GM12878 (cell line): ENCODE data around the gene ATF7IP. TPM values are rescaled to one million over a fixed set of nuclear protein-coding genes. Genes with fewer than 3 reads are reported as not detected.
A peak's percentile ranks its signal among the peaks of the same experiment; 100 is the strongest.

Experiments used
- ATAC-seq: fragments of 200-7000 bp; cut with Tn5 transposase; 3 replicates; pipeline ENCODE4 v1.9.1; 2020; ENCODE audit warnings: mild to moderate bottlenecking, moderate library complexity
- BruUV-seq: library from RNA; stranded (reverse); fragments of 400-500 nt; replicated peaks from 2 replicates; lab custom pipeline; 2021; lab: Mats Ljungman, UMichigan
- CTCF ChIA-PET: fragments of 300-600 bp; sonication (Branson Sonifier 250); formaldehyde crosslinking; extraction: SDS; loops from one replicate; lab custom pipeline; 2021; ENCODE audit warnings: inconsistent platforms; lab: Yijun Ruan, JAX
- POLR2A ChIA-PET: fragments of 350-600 bp; formaldehyde crosslinking; extraction: SDS; loops from one replicate; lab custom pipeline; 2021; ENCODE audit warnings: inconsistent platforms; lab: Charles Lee
- RAD21 ChIA-PET: fragments of 300-600 bp; sonication (Branson Sonifier 250); formaldehyde crosslinking; loops from one replicate; lab custom pipeline; 2023; ENCODE audit warnings: antibody characterized with exemption; ENCODE audit not compliant: unreplicated experiment; lab: Charles Lee
- SMC1A ChIA-PET: fragments of 300-600 bp; sonication (Branson Sonifier 250); formaldehyde crosslinking; loops from one replicate; lab custom pipeline; 2023; ENCODE audit not compliant: unreplicated experiment, uncharacterized antibody; lab: Charles Lee
- DNase-seq: peaks from one replicate; pipeline ENCODE4 v3.0.0-alpha.2; 2011; ENCODE audit warnings: low read depth, low spot score
- FAIRE-seq: peaks from 3 replicates; lab custom pipeline; 2011; peaks lifted over from hg19 to GRCh38; lab: Jason Lieb, UNC
- H2AFZ ChIP-seq: 2 replicates; pipeline ENCODE4 v1.6.0; 2011; ENCODE audit warnings: low read depth, low read length, control low read depth; ENCODE audit not compliant: control insufficient read depth
- H3K27ac ChIP-seq: 2 replicates; pipeline ENCODE4 v1.5.1; 2011; ENCODE audit warnings: control low read depth; ENCODE audit not compliant: control insufficient read depth, insufficient read depth
- H3K27me3 ChIP-seq, 2 experiments: replicated peaks in 1 of 2; 2 replicates each; pipeline versions ENCODE4 v1.6.0 to v1.6.1; 2011; ENCODE audit warnings: low read length in 1 of 2; ENCODE audit not compliant: control insufficient read depth in 2 of 2, insufficient read depth in 2 of 2
- H3K36me3 ChIP-seq, 2 experiments: 2 replicates each; pipeline ENCODE4 v1.5.1; 2011; ENCODE audit warnings: low read length in 1 of 2; ENCODE audit not compliant: control insufficient read depth in 2 of 2, insufficient read depth in 2 of 2
- H3K4me1 ChIP-seq: 2 replicates; pipeline ENCODE4 v1.6.1; 2011; ENCODE audit warnings: mild to moderate bottlenecking, low read length, moderate library complexity, mixed read lengths; ENCODE audit not compliant: control insufficient read depth, insufficient read depth
- H3K4me2 ChIP-seq: 2 replicates; pipeline ENCODE4 v1.6.0; 2011; ENCODE audit warnings: control low read depth; ENCODE audit not compliant: control insufficient read depth, insufficient read depth
- H3K4me3 ChIP-seq: fragments of 200-600 bp; sonication (generic); 2 replicates; pipeline ENCODE4 v1.5.1; 2016
- H3K79me2 ChIP-seq: 2 replicates; pipeline ENCODE4 v1.6.0; 2011; ENCODE audit warnings: low read length; ENCODE audit not compliant: control insufficient read depth, insufficient read depth
- H3K9ac ChIP-seq: 2 replicates; pipeline ENCODE4 v1.8.0; 2011; ENCODE audit warnings: low read length, control low read depth, mixed read lengths; ENCODE audit not compliant: control insufficient read depth, insufficient read depth
- H3K9me3 ChIP-seq: replicated peaks from 3 replicates; pipeline ENCODE4 v1.5.1; 2011; ENCODE audit warnings: mild to moderate bottlenecking, low read length; ENCODE audit not compliant: control insufficient read depth, insufficient read depth
- H4K20me1 ChIP-seq: 2 replicates; pipeline ENCODE4 v1.6.0; 2011; ENCODE audit not compliant: control insufficient read depth, insufficient read depth
- CHD1 ChIP-seq: IDR thresholded peaks from 2 replicates; pipeline ENCODE4 v1.6.1; 2012; ENCODE audit warnings: low read depth, low read length, improper control_type of control experiment
- JUND ChIP-seq: IDR thresholded peaks from 2 replicates; pipeline ENCODE4 v1.6.1; 2012; ENCODE audit warnings: low read depth, mild to moderate bottlenecking, low read length, improper control_type of control experiment, moderate library complexity
- NR2C2 ChIP-seq: IDR thresholded peaks from 2 replicates; pipeline ENCODE4 v1.6.1; 2011; ENCODE audit warnings: borderline replicate concordance, low read depth; ENCODE audit not compliant: control insufficient read depth, insufficient read length
- SUPT20H ChIP-seq: IDR thresholded peaks from 2 replicates; pipeline ENCODE4 v1.6.1; 2011; ENCODE audit warnings: low read depth, mild to moderate bottlenecking, low read length, moderate library complexity, borderline replicate concordance; ENCODE audit not compliant: control insufficient read depth
- YY1 ChIP-seq: IDR thresholded peaks from 2 replicates; pipeline ENCODE4 v1.6.1; 2011; ENCODE audit warnings: low read depth, mild to moderate bottlenecking, low read length
- ZNF207 ChIP-seq: fragments of 450-650 bp; IDR thresholded peaks from 2 replicates; pipeline ENCODE4 v1.6.1; 2014; ENCODE audit warnings: antibody characterized with exemption, mild to moderate bottlenecking, borderline replicate concordance
- in situ Hi-C: fragments of 300-500 bp; cut with MboI; formaldehyde crosslinking; loops from 9 replicates; pipeline ENCODE4 v1.14.3; 2018; ENCODE audit warnings: mixed read lengths
- intact Hi-C: fragments of 100-400 bp; cut with micrococcal nuclease; formaldehyde crosslinking; loops from one replicate; pipeline ENCODE4 v1.14.2; 2022; ENCODE audit not compliant: unreplicated experiment
- polyA plus RNA-seq, 11 experiments: library from polyadenylated mRNA; depleted of rRNA in 4 of 11; unstranded in 6 of 11; stranded (reverse) in 5 of 11; fragments of >200 nt; fragmentation: Nextera tagmentation in 4 of 11; fragmentation: Illumina TruSeq in 1 of 11; extraction: Ambion mirVana in 4 of 11; extraction: Trizol in 1 of 11; gene quantifications; 1 replicate in 1 of 11; 2 replicates in 10 of 11; pipeline versions ENCODE4 v1.2.1 to v1.2.3, GENCODE V29; 2011 to 2016; ENCODE audit warnings: inconsistent platforms in 2 of 11, missing spikeins in 2 of 11, low read depth in 1 of 11
- total RNA-seq, 4 experiments: library from RNA; depleted of rRNA in 3 of 4; stranded (reverse); fragments of >200 nt in 3 of 4; fragmentation: Illumina TruSeq in 1 of 4; extraction: Trizol in 1 of 4; gene quantifications; 2 replicates each; pipeline versions ENCODE4 v1.2.1 to v1.2.3, GENCODE V29; 2013 to 2021
- TF ChIP-seq, protein P1 (sequence below): IDR thresholded peaks from 2 replicates; pipeline ENCODE4 v1.6.1; 2012; ENCODE audit warnings: low read depth, low read length, improper control_type of control experiment
- TF ChIP-seq, protein P2 (sequence below): fragments of 450-650 bp; IDR thresholded peaks from 2 replicates; pipeline ENCODE4 v1.6.1; 2016; ENCODE audit warnings: mild to moderate bottlenecking
- TF ChIP-seq, protein P3 (sequence below): fragments of 150-350 bp; IDR thresholded peaks from 2 replicates; pipeline ENCODE4 v1.6.1; 2016; ENCODE audit warnings: low read depth, low read length
- TF ChIP-seq, protein P4 (sequence below): IDR thresholded peaks from 2 replicates; pipeline ENCODE4 v1.6.1; 2012; ENCODE audit warnings: low read depth, low read length, improper control_type of control experiment

Gene ATF7IP
- total and polyA plus RNA-seq, 10 of the 15 experiments (the other 5 are each of a cell fraction or from before 2014, with no cell fraction given), result 6.2 to 66.6 (median 29.3) TPM

DNA sequence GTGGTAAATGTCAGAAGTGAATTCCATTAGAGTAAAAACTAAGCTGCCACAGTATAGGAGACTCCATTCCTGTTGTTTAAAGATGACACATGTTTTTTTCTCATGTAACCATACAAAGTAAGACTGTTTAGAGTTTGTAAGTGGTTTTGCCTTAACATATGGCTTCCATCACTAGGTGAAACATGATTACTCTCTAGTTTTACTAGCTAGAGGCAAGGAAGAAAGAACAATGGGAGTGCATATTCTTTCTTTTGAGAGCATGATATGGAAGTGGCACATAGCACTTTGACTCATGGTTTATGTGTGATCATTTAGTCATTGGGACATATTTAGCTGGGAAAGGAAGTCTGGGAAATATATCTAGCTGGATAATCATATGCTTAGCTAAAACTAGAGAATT, 7.7 kb downstream of the ATF7IP start:
- intact Hi-C loops (no loop called here), in situ Hi-C loops (no loop called here)
- Histone ChIP-seq H3K36me3 (no peaks in the 10 kb centered on the region), H3K79me2 (peaks cover 71% of the 10 kb centered on the region), H3K27ac (peak overlapping the region; percentile 3; the same call in 1 of the 2 replicates), H3K4me2 (peak overlapping the region; percentile 30), H4K20me1 (no peaks in the 10 kb centered on the region), H2AFZ (peak overlapping the region; percentile 11; the same call in 1 of the 2 replicates), H3K9ac (no peak overlapping the region), H3K27me3 (no peaks in the 10 kb centered on the region), H3K9me3 (peaks cover 18% of the 10 kb centered on the region), H3K4me3 (no peak overlapping the region)
- no peak for FAIRE-seq
- ChIA-PET RAD21 (interaction anchor here (1.0 to 6.7 kb wide), 9 partner anchors 13 to 134 kb away, joined by 3 to 97 read pairs (median 12); no protein-coding TSS in a partner anchor), SMC1A (interaction anchor here (0.8 to 7.1 kb wide), 10 partner anchors 11 to 132 kb away, joined by 3 to 170 read pairs (median 4); no protein-coding TSS in a partner anchor), POLR2A (interaction anchor here (1.1 to 2.3 kb wide), 4 partner anchors 10 to 89 kb away, joined by 3 to 22 read pairs (median 5); no protein-coding TSS in a partner anchor)
- DNase-seq, result no peak
- BruUV-seq, result no TSS peak
- TF ChIP-seq, protein P1, sequence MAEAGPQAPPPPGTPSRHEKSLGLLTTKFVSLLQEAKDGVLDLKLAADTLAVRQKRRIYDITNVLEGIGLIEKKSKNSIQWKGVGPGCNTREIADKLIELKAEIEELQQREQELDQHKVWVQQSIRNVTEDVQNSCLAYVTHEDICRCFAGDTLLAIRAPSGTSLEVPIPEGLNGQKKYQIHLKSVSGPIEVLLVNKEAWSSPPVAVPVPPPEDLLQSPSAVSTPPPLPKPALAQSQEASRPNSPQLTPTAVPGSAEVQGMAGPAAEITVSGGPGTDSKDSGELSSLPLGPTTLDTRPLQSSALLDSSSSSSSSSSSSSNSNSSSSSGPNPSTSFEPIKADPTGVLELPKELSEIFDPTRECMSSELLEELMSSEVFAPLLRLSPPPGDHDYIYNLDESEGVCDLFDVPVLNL, result no peak
- no peak for TF ChIP-seq SUPT20H
- TF ChIP-seq, all 136 proteins: peak for 0
- no peaks in the 10 kb centered on the region; the same call in 1 of the 2 replicates for H3K4me1 ChIP-seq
- peak; percentile 31 for ATAC-seq
- CTCF ChIA-PET, result interaction anchor here (0.8 to 6.8 kb wide), 5 partner anchors 12 to 133 kb away, joined by 3 to 57 read pairs (median 7); no protein-coding TSS in a partner anchor

DNA sequence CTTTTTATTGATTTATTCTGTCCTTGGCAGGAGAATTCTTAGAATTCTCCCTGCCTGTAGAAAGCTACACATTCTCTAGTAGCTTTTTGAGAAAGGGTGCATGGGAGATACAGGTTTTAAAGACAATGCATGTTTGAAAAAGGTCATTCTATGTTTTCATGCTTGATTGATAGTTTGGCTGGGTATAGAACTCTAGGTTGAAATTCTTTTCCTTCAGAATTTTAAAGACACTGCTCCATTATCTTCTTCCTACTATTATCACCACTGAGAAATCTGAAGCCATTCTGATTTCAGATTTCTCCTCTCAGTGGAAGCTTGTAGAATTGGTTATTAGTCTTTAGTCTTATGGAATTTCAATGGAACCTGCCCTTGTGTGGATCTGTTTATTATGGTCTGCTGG, 14.0 kb downstream of the ATF7IP start:
- Histone ChIP-seq H3K79me2 (peaks cover 33% of the 10 kb centered on the region), H3K4me3 (no peak overlapping the region), H2AFZ (no peak overlapping the region), H4K20me1 (no peaks in the 10 kb centered on the region), H3K36me3 (no peaks in the 10 kb centered on the region; a peak in 1 of 4 replicates), H3K9me3 (peaks cover 35% of the 10 kb centered on the region), H3K27me3 (no peaks in the 10 kb centered on the region), H3K27ac (no peak overlapping the region), H3K4me1 (peaks cover 5% of the 10 kb centered on the region; the same call in 1 of the 2 replicates), H3K9ac (no peak overlapping the region), H3K4me2 (no peak overlapping the region)
- no TSS peak for BruUV-seq
- ATAC-seq (no peak), DNase-seq (no peak), FAIRE-seq (no peak)
- ChIA-PET CTCF (no interaction called here), POLR2A (no interaction called here), SMC1A (interaction anchor here (1.0 kb wide), 1 partner anchor 9 kb away, joined by 3 read pairs; no protein-coding TSS in a partner anchor), RAD21 (no interaction called here)
- in situ Hi-C loops (loop anchor here (25.0 kb wide), 1 partner anchor 583 kb away; the partner anchor contains the start of genes ARHGDIB and PDE6H), intact Hi-C loops (no loop called here)
- no peak for TF ChIP-seq CHD1
- no peak for TF ChIP-seq NR2C2
- TF ChIP-seq ZNF207, result no peak
- no peak for TF ChIP-seq JUND
- TF ChIP-seq, protein P2, sequence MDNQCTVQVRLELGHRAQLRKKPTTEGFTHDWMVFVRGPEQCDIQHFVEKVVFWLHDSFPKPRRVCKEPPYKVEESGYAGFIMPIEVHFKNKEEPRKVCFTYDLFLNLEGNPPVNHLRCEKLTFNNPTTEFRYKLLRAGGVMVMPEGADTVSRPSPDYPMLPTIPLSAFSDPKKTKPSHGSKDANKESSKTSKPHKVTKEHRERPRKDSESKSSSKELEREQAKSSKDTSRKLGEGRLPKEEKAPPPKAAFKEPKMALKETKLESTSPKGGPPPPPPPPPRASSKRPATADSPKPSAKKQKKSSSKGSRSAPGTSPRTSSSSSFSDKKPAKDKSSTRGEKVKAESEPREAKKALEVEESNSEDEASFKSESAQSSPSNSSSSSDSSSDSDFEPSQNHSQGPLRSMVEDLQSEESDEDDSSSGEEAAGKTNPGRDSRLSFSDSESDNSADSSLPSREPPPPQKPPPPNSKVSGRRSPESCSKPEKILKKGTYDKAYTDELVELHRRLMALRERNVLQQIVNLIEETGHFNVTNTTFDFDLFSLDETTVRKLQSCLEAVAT, result no peak
- TF ChIP-seq, protein P3, sequence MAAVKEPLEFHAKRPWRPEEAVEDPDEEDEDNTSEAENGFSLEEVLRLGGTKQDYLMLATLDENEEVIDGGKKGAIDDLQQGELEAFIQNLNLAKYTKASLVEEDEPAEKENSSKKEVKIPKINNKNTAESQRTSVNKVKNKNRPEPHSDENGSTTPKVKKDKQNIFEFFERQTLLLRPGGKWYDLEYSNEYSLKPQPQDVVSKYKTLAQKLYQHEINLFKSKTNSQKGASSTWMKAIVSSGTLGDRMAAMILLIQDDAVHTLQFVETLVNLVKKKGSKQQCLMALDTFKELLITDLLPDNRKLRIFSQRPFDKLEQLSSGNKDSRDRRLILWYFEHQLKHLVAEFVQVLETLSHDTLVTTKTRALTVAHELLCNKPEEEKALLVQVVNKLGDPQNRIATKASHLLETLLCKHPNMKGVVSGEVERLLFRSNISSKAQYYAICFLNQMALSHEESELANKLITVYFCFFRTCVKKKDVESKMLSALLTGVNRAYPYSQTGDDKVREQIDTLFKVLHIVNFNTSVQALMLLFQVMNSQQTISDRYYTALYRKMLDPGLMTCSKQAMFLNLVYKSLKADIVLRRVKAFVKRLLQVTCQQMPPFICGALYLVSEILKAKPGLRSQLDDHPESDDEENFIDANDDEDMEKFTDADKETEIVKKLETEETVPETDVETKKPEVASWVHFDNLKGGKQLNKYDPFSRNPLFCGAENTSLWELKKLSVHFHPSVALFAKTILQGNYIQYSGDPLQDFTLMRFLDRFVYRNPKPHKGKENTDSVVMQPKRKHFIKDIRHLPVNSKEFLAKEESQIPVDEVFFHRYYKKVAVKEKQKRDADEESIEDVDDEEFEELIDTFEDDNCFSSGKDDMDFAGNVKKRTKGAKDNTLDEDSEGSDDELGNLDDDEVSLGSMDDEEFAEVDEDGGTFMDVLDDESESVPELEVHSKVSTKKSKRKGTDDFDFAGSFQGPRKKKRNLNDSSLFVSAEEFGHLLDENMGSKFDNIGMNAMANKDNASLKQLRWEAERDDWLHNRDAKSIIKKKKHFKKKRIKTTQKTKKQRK, result no peak
- no peak for TF ChIP-seq YY1
- TF ChIP-seq, protein P4, sequence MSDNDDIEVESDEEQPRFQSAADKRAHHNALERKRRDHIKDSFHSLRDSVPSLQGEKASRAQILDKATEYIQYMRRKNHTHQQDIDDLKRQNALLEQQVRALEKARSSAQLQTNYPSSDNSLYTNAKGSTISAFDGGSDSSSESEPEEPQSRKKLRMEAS, result no peak
